ENCODE measurements around the gene LYSMD3.

- TF ChIP-seq CTCF (IDR thresholded peaks at IDR 0.05) (no peak), POLR2A (IDR thresholded peaks at IDR 0.05) (no peak)
These were observed 36.1 kb upstream of the LYSMD3 start for GRCh38 chr5:90565491-90565890.
